HG03558 (cell line): Measurements from ENCODE around the gene ZNF438.
"Not testable (repeated sequence)": the region's sequence is repeated elsewhere in the genome, so short reads cannot be mapped to it uniquely, and the experiment has no call there.

Experiments used
- ATAC-seq: cut with Tn5 transposase; IDR thresholded peaks from one replicate; pipeline ENCODE4 v1.9.1; 2021; ENCODE audit warnings: moderate number of reproducible peaks; ENCODE audit not compliant: unreplicated experiment; ENCODE audit errors: extremely low read depth

ZNF438 gene

DNA sequence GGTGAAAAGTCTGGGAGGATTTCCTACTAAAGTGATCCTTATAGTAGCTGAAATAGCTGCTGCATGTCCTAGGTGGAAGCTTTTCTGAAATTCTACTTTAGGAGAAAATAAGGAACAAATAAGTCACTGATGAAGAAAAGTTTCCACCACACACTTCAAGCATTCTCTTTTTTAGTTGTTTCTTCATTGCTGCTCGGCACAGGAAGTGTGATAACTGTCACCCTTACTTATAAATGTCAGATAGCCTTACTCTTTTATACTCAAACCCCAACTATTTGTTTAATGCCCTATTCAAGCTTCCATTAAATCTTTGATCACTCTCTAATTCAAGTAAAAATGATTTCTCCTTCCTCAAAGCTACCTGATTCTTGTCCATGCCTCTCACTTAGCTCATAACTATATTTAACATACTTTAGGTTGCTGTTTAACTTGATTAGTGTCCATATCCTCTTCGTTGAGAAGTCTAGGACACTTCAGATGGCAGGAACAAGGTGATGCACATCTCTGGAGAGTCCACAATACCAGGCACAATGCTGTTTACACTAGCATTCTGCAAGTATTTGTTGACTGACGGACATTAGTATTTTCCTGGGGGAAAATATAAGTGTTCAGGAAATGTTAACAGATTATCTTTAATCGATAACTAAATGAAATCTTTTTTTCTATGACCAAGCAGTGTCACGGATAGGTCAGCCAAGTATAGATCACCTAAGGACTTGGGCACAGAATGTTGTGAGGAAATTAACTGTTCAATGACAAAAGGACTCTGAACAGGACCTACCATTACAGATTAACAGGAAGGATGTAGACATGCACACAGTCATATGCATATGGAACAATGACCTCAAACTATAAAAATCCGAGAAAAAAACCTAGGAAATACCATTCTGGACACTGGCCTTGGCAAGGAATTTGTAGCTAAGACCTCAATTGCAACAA, 67.4 kb downstream of the ZNF438 start:
- no peak for ATAC-seq

DNA sequence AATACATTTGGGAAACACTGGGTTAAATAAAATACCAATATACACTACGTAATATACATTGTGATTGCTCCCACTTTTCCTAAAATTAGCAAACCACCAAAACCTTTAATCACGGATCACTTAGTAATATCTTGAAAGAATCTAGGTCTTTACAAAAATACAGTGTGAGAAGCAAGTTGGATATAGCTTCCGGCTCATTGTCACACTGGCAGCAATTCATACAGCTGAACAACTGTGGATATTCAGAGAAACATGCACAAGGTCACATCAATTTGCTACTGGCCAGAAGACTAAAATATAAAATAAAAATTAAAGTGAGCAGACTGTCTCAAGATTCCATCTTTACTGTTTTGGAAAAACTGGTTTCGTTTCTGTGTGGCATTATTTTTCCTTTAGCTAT, 69.1 kb downstream of the ZNF438 start:
- ATAC-seq = no peak

DNA sequence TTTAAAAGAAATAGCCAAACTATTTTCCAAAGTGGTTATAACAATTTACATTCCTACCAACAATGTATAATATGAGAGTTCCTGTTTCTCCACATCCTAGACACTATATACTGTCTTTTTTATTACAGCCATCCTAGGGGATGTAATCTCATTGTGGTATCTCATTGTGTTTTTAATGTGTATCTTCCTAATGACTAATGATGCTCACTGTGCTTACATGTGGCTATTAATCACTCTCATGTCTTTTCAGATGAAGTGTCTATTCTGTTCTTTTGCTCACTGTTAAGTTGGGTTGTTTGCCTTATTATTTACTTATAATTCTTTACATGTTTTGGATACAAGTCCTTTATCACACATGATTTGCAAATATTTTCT, 71.8 kb downstream of the ZNF438 start:
- ATAC-seq = no peak

DNA sequence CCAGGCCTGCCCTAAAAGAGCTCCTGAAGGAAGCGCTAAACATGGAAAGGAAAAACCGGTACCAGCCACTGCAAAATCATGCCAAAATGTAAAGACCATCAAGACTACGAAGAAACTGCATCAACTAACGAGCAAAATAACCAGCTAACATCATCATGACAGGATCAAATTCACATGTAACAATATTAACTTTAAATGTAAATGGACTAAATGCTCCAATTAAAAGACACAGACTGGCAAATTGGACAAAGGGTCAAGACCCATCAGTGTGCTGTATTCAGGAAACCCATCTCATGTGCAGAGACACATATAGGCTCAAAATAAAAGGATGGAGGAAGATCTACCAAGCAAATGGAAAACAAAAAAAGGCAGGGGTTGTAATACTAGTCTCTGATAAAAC, 82.4 kb downstream of the ZNF438 start:
- ATAC-seq = not testable (repeated sequence)

DNA sequence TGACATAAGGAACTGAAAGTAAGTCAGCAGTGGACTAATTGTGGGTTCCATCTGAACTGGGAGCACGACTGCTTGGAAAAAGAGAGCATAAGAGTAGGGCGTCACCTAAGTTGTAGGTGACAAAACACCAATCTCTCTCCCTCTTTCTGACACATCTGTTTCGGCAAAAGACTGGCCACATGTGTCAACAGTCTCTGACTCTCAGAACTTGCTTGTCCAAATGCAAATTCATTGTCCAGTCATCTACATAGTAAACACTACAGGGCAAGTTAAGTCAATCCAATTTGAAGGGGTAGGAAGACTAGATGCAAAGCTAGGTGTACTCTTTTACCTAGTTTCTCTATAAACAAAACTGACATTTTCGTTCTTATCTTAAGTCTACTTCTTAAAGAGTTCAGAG, 87.7 kb downstream of the ZNF438 start:
- no peak for ATAC-seq

DNA sequence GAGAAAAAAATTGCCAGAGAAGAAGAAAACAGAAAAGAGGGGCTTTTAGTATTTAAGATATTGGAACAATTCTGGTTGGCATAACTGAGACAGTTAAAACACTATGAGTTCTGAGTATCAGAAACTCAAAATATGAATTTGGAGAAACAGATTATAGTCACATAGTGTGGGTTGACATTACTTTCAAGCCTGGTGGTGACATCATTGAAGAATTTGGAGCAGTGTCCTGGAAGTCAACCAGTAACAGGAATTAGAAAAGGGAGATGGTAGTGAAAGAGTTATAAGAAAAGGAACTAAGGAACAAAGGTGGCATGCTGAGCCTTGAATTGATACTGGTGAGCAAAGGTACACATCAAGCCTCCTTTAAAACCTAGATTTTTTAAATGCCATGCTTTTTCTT, 88.2 kb downstream of the ZNF438 start:
- no peak for ATAC-seq

DNA sequence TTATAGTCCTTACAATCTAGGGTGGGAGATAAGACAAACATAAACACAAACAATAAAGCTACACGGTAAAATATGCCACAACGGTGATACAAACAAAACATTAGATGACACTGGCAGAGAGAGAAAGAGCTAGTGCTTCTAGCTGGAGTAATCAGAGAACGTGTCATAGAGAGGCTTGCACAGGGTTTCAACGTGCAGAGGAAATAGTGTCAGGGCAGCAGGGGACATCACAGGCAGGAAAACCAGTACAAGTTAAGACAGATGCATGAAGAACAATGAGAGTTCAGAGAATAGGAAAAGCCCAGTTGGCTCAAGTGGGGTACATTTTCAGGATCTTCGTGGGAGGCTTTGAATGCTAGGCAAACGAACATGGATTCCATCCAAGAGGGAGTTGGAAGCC, 91.4 kb downstream of the ZNF438 start:
- no peak for ATAC-seq

DNA sequence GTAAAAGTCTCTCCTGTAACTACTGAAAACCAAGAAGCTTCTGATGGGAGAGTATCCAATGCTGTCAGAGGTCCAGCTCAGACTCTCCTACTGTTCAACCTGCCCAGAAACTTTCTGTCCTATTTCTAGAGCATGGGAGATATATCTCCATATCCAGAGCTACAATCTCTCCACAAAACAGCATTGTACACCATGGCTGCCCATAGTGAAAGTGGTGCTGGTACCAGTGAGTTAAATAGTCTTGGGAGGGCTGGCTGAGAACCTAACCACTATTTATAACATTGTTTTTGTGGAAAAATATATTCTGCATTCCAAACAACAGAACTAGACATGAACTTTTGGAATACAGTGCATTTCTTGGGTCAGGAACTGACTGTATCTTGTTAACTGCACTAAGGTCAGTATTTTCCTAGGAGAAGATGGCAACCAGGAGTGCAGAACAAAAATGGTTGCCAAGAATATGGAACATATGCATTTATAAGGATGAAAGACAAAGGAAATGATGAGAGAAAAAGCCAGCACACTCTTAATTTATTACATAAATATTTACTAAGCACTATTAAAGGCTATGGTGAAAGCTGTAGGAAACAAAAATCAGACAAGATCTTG, 91.9 kb downstream of the ZNF438 start:
- ATAC-seq = no peak

DNA sequence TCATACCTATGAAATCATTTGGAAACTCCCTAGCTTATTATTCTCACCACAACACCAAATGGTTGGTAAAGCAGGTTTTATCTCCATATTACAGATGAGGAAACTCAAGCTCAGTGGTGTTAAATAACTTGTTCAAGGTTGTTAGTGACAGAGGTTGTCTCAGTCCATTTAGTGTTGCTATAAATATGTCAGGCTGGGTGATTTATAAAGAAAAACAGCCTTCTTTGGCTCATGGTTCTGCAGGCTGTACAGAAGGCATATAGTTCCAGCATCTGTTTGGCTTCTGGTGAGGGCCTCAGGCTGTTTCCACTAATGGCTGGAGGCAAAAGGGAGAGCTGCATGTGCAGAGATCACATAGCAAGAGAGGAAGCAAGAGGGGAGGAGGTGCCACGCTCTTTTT, 96.6 kb downstream of the ZNF438 start:
- no peak for ATAC-seq

DNA sequence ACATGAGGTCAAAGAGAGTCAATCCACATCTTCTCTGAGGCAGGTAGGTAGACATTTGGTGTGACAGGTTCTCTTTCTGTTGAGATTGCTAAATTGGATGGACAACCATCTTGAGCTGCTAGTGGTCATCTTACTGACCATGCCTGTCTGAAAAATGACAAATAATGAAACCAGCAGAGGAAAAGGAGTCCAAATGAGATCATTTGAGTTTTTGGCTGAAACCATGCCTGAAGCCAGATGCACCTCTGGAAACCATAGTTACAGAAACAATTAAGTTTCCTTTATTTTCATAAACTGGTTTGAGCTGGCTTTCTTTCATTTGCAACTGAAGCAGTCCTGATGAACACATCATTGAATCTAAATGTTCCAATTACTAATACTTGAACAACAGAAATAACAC, 100.6 kb downstream of the ZNF438 start:
- ATAC-seq = no peak

DNA sequence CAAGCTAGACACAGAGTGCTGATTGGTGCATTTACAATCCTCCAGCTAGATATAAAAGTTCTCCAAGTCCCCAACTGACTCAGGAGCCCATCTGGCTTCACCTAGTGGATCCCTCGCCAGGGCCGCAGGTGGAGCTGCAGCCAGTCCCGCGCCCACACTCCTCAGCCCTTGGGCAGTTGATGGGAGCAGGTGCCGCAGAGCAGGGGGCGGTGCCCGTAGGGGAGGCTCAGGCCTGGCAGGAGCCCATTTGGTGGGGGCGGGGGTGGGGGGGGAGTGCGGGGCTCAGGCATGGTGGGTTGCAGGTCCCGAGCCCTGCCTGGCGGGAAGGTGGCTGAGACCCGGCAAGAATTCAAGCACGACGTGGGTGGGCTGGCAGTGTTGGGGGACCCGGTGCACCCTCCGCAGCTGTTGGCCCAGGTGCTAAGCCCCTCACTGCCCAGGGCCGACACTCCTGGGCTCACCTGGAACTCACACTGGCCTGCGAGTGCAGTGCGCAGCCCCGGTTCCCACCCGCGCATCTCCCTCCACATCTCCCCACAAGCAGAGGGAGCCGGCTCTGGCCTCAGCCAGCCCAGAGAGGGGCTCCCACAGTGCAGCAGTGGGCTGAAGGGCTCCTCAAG, 101.7 kb downstream of the ZNF438 start:
- no peak for ATAC-seq

DNA sequence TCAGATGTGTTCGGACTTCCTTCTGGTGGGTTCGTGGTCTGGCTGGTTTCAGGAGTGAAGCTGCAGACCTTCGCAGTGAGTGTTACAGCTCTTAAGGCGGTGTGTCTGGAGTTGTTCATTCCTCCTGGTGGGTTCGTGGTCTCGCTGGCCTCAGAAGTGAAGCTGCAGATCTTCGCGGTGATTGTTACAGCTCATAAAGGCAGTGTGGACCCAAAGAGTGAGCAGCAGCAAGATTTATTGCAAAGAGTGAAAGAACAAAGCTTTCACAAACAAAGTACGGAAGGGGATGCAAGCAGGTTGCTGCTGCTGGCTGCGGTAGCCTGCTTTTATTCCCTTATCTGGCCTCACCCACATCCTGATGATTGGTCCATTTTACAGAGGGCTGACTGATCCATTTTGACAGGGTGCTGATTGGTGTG, 102.3 kb downstream of the ZNF438 start:
- ATAC-seq = not testable (repeated sequence)

DNA sequence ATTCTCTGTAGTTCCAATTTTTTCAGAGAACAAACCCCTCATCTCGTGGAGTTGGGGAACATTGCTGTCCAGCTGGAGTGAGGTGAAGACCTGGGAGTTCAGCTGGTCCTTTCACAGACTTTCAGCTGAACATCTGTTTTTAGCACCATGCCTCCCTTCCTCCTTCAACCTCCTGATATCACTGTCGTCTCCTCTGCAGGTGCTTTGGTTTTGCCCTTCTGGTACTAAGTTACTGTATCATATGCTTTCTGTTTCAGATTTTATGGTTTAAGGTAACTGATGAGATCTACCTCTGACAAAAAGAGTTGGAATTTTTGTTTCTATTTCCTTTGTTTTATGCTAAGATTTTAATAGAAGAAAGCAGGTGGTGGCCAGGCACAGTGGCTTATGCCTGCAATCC, 102.9 kb downstream of the ZNF438 start:
- ATAC-seq = peak; percentile 68

DNA sequence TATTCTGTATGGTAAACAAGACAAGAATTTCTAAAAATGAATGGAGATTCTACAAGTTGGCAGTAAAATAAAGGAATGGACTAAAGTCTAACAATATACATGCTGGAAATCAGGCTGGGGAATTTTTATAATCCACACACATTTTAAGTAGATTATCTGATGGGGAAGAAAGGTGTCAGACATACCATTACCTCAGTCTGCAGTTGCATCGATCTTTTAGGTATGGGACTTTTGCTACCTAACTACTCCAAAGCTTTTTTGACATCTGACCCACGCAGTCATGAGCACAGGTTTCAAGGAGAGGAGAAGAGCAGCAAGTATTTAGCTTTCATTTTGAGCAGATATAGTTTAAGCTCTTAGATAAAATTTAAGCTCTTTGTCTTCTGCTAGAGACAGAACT, 113.0 kb downstream of the ZNF438 start:
- no peak for ATAC-seq

DNA sequence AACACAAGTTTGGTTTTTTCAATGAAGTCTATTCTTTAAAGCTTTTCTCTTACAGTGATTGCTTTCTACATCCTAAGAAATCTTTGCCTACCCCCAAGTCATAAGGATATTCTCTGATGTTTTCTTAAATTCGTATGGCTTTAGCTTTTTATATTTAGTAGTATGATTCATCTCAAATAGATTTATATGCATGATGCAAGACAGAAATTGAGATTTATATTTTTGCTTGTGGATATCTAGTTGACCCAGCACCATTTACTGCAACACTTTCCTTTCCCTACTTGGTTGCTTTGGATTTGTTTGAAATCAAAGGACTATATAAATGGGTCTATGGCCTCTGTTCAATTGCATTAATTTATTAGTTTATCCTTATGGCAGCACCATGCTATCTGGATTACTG, 113.9 kb downstream of the ZNF438 start:
- no peak for ATAC-seq

DNA sequence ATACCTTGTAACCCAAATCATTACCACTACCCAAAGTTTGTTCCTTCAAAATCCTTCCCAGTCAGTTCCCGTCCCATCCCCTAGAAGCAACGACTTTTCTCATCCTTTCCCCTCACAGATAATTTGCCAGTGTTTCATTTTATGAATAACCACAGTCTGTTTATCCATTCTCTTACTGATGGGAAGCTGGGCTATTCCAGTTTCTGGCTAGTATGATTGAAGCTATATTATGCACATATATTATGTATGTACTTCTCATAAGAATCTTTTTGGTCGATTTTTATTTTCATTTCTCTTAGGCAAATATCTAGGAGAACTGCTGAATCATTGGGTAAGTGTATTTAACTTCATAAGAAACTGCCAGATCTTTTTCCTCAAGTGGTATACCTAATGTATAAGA, 114.6 kb downstream of the ZNF438 start:
- no peak for ATAC-seq

DNA sequence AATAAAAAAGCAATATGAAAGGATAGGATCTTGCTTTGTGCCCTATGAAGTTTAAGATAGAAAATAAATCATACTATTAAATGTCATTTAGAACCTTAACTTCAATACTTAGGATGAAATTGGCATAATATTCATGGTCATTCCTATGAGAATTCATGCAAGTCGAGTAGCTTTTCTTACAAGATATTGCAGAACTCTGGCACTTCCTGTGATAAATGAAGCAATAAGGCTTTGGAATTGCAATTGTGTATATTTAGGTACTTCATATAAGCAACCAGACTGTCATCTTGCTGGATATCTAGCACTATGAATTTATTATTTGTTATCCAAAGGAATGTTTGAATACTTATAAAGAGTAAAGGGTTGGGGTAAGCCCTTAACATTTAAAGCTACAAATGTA, 116.5 kb downstream of the ZNF438 start:
- no peak for ATAC-seq

DNA sequence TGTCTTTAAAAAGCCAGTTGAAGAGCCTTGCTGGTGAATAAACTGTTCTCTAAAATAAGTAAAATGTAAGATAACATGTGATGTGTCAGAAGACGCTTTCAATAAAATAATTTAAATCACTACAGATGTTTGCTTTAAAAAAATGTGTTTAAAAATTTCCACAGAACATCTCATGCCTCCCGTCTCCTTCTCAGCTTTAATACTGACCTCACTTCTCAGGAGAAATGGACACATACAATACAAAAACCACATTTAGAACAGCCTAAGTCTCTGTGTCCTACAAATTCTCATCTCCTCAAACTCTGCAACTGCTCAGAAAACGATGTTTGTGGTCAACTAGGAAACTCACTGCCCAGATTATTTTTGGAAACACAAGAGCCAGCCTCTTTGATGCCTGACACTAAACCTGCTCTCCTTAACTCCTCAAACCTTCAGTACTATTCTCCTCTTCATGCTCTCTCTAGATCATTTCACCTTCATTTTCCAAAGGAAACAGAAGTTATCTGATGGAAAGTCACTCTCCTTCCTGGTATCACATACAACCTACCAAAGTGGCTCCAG, 120.3 kb downstream of the ZNF438 start:
- ATAC-seq = no peak

DNA sequence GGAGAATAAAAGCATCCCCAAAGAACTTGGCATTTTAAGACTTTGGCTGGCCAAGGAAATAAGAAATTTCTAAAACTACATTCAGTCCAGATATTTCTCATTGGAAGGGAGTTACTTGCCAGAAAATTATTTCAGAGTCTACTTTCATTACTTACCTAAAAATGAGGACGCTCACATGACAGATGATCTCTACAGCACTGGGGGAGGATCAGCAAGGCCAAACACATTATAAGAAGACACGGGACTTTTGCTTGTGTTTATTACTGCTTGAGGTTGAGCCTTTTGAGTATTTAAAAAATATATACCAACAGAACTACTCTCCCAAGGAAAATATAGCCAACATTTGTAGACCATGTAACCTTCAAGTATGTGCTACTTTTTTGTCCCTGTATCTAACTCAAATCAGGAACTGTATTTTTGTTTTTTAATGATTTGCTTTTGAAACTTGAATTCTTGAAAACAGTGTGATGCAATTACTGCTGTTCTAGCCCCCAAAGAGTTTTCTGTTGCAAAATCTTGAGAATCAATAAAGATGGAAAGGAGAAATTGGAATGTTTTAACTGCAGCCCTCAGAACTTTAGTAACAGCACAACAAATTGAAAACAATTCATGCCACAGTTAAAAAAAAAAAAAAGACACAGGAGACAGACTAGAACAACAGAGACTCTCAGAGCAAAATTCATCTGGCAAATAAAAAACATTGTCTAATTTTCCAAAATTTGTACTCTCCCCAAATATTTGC, 128.1 kb downstream of the ZNF438 start:
- no peak for ATAC-seq

DNA sequence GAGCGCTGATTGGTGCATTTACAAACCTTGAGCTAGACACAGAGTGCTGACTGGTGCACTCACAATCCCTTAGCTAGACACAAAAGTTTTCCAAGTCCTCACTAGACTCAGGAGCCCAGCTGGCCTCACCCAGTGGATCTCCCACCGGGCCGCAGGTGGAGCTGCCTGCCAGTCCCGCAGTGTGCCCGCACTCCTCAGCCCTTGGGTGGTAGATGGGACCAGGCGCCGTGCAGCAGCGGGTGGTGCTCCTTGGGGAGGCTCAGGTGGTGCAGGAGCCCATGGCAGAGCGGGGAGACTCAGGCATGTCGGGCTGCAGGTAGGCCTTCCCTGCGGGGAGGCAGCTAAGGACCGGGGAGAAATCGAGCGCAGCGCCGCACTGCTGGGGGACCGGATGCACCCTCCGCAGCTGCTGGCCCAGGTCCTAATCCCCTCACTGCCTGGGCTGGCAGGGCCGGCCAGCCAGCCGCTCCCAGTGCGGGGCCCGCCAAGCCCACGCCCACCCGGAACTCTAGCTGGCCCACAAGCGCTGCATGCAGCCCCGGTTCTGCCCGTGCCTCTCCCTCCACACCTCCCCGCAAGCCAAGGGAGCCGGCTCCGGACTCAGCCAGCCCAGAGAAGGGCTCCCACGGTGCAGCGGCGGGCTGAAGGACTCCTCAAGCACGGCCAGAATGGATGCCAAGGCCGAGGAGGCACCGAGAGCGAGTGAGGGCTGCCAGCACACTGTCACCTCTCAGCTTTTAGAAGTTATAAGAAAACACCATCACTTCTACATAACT, 128.9 kb downstream of the ZNF438 start:
- ATAC-seq = no peak
